Measurements from ENCODE around the gene RASA2.

Gene RASA2

GRCh38 chr3:141540531-141540930 is 53.7 kb downstream of the RASA2 start:
- no peak for DNase-seq

DNA sequence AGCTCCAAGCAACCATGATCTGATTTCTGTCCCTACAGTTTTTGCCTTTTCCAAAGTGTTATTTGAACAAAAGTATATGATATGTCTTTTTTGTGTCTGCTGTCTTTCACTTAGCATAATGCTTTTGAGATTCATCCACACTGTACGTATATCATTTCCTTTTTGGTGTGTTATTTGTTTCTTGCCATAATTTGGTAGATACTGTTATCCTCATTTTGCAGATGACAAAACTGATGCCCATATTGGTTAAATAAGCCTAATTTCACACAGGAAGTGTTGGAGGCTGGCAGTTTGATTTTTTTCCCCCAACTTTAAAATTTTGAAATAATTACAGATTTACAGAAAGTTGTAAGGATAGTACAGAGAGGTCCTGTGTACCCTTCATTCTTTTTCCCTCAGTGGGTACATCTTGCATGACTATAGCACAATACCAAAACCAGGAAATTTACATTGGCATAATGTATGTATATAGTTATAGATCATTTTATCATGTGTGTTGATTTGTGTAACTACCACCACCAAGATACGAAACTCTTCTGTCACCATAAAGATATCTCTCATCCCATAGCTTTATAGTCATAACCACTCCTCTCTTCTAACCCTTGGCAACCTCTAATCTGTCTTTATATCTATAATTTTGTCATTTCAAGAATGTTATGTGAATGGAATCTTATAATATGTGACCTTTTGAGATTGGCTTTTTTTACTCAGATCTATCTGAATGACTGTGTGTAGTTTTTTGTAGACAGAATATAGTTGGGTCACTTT is 55.6 kb downstream of the RASA2 start:
- no peak for DNase-seq

DNA sequence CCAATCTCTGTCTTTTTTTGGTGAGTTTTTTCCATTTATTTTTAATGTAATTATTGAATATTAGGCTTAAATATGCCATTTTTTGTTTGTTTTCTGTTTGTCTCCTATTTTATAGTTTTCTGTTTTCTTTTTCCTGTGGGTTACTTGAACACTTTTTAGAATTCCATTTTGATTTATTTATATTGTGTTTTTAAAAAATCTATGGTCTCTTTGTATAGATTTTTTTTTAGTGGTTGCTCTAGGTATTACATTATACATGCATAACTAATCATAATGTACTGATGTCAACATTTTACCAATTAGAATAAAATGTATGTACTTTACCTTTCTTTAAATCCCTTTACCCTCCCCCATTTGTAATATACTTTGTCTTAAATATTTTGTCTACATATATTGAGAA is 56.2 kb downstream of the RASA2 start:
- DNase-seq: no peak

DNA sequence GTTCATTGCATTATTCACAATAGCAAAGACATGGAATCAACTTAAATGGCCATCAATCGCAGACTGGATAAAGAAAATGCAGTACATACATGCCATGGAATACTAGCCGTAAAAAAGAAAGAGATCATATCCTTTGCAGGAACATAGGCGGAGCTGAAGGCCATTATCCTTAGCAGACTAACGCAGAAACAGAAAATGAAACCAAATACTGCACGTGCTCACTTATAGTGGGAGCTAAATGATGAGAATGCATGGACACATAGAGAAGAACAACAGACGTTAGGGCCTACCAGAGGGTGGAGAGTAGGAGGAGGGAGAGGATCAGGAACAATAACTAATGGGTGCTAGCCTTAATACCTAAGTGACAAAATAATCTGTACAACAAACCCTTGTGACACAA is 57.9 kb downstream of the RASA2 start:
- peak; percentile 55 for DNase-seq

DNA sequence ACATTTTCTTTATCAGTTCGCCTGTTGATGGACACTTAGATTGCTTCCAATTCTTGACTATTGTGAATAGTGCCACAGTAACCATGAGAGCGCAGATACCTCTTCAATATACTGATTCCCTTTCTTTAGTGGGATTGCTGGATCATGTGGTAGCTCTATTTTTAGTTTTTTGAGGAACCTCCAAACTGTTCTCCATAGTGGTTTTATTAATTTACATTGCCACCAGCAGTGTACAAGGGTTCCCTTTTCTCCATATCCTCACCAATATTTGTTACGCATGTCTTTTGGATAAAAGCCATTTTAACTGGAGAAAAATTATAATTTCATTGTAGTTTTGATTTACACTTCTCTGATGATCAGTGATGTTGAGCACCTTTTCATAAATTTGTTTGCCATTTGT is 59.3 kb downstream of the RASA2 start:
- no peak for DNase-seq

DNA sequence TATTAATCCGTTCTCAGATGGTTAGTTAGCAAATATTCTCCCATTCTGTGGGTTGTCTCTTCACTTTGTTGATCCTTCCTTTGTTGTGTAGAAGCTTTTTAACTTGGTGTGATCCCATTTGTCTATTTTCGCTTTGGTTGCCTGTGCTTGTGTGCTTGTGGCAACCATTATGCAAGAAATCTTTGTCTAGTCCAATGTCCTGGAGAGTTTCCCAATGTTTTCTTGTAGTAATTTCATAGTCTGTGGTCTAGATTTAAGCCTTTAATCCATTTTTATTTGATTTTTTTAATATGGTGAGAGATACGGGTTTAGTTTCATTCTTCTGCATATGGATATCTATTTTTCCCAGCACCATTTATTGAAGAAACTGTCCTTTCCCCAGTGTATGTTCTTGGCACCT is 59.8 kb downstream of the RASA2 start:
- DNase-seq: no peak

DNA sequence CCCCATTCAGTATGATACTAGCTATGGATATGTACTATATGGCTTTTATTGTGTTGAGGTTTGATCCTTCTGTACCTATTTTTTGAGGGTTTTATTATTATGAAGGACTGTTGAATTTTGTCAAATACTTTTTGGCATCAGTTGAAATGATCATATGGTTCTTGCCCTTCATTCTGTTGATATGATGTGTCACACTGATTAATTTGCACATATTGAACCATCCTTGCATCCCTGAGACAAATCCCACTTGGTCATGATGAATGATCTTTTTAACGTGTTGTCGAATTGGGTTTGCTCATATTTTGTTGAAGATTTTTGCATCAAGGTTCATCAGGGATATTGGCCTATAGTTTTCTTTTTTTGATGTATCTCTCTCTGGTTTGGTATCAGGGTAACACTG is 61.0 kb downstream of the RASA2 start:
- no peak for DNase-seq

- no peak for DNase-seq
Measured at GRCh38 chr3:141550926-141551665, 64.3 kb downstream of the RASA2 start.

GRCh38 chr3:141552440-141552991 is 65.7 kb downstream of the RASA2 start:
- DNase-seq: no peak

DNA sequence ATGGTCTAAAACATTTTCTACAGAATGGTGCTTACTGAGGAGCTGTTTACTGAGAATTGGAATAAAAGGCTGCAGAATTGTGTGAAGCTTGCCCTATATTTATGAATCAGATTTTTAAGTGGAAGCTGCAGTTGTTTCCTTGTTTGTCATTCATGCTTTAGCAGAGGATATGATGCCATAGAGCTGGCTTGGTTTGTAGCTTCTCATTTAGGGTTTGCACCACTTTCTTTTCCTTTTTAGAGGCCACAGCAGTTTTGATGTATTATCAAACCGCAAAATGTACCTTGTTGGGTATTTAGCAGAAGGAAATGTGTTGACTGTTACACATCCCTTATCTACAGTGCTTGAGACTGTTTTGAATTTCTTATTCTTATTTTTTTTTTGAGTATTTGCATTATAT is 66.2 kb downstream of the RASA2 start:
- DNase-seq: peak; percentile 90

DNA sequence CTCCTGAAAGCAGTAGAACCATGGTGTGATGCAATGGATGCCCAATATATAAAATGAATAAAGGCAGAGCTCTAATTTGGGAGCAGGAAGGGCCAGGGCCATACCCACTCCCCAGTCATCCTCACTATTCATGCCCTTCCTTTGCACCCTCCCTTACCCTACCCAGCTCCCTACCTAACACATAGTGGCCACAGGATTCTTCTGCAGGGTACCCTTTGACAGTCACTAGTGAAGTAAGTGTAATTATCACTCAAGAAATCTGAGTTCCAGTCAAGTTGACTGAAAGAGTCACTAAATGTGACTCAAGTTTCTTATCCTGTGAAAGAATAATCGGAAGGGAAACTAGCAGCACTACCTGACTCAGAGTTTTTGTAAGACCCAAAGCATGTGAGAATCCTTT is 69.2 kb downstream of the RASA2 start:
- DNase-seq: no peak

DNA sequence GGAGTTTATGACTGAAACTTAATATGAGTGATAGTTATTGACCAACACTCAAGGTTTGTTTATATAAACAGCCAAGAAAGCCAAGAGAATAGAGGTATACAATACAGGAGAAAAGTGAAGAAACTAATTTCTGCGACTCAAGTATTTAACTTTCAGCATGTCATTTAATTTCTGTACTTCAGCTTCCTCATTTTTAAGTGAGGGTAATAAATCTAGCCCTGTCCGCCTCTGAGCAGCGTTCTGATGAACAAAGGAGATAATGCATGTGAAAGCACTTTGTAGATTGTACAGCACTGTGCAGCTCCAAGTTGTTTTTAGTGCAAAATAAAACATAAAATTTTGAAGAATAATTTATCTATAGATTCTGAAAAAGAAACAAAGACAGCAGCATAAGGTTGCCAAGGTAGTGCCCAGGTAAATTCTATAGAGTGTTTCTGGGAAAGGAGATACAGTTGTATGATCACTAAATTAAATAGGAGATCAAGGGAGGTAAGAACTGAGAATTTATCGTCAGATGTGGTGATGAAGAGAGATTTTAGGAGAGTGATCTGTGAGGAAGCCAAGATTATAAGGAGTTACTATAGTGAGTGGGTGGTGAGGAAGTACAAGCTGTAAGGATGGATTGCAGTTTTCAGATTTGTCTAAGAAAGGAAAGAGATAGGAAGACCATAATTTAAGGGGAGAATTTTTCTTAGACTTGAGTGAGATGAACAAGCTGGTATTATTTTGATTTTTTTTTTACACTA is 71.3 kb downstream of the RASA2 start:
- DNase-seq: no peak

DNA sequence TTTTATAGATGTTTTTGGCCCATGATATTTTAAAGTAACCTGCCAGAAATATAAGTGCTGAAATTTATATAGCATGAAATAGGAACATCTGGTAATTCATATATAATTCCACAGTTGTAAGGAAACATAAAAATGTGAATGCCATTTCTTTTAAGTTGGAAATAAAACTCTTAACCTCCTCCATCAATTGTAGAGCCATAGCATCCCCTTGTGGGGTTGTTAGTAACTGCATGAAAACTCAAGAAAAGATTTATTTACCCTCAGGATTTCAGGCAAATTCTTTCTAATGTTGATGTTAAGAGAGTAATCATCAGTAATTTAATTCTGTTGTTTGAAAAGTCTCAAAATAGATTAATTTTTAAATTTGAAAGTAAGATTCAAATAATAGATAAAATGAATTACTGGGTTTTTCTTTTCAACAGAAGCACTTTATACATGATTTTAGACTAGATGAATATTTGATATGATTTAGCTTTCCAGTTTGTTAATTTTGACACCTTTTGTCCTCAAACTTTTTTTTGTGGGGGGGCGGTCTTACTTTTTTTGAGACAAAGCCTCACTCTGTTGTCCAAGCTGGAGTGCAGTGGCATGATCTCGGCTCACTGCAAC is 74.7 kb downstream of the RASA2 start:
- DNase-seq: peak; percentile 73

DNA sequence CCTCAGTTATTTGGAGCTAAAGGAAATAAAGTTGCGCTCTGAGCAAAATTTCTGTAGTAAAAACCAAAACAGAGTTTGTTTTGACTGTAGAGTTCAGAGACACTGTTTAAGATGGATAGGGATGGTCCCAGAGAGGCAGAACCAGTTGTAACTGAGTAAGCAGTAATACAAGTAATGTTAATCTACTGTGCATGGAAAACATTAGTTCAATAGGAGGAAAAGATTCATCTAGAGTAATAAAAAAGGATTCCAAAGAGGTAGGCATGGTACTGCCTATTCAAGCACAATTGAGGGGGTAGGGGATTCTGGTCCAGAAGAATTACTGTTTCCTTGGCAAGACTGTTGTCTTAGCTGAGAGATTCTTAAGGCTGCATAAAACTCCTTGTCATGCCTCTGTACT is 77.4 kb downstream of the RASA2 start:
- DNase-seq: no peak

DNA sequence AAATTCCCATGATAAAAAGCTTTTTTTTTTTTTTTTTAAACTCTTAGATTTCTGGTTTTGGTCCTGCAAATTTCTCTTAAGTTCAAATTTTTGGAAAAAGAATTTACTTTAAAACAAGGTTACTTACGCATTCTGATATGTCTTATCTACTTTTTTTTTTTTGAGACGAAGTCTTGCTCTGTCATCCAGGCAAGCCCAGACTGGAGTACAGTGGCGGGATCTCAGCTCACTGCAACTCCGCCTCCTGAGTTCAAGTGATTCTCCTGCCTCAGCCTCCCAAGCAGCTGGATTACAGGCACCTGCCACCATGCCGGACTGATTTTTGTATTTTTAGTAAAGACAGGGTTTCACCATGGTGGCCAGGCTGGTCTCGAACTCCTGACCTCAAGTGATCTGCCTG is 83.2 kb downstream of the RASA2 start:
- no peak for DNase-seq

- DNase-seq: peak; percentile 27
Measured at GRCh38 chr3:141575879-141576743, 89.3 kb downstream of the RASA2 start.

GRCh38 chr3:141576744-141577052 is 89.9 kb downstream of the RASA2 start:
- no peak for DNase-seq

- no peak for DNase-seq
Measured at GRCh38 chr3:141578202-141578973, 91.6 kb downstream of the RASA2 start.

GRCh38 chr3:141594357-141594756 is 107.5 kb downstream of the RASA2 start:
- no peak for DNase-seq

- DNase-seq: no peak
Measured at GRCh38 chr3:141597931-141598330, 111.1 kb downstream of the RASA2 start.

DNA sequence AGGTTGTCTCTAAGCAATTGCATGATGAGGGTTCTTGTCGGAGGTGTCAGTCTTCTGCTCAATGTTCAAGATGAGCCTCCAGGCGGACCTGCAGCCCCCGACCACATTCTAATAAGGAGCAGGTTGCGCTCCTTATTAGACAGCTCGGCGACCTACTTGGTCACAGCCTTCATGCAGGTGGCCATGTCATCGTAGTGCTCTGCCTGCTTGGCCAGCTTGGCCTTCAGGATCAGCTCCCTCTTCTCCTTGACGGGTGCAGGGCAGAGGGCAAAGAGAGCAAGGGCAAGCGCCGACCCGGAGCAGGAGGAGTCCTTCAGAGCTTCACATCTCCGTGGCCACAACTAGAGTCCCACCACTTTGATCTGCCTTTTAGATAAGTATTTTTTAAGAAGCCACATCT is 113.5 kb downstream of the RASA2 start:
- DNase-seq: no peak

Data from CD4-positive, alpha-beta T cell treated with Interleukin-4 for 4 hours (primary cell).